MCF 10A (cell line): ENCODE results near the gene REEP2. TPM values are rescaled to one million over a fixed set of nuclear protein-coding genes. Genes with fewer than 3 reads are reported as not detected.

Experiments
- BruUV-seq: library from RNA; stranded (reverse); fragments of 400-500 nt; replicated peaks from 2 replicates; lab custom pipeline; 2021; lab: Mats Ljungman, UMichigan
- CTCF ChIA-PET: fragments of 300-600 bp; sonication (Branson Sonifier 250); formaldehyde crosslinking; extraction: SDS; loops from one replicate; lab custom pipeline; 2021; ENCODE audit warnings: antibody characterized with exemption, inconsistent platforms; lab: Yijun Ruan, JAX
- POLR2A ChIA-PET: fragments of 300-600, 350-650 bp; sonication (Branson Sonifier 250); formaldehyde crosslinking; extraction: SDS; loops from one replicate; lab custom pipeline; 2020; ENCODE audit warnings: antibody characterized with exemption, inconsistent platforms; lab: Yijun Ruan, JAX
- DNase-seq: peaks from one replicate; pipeline ENCODE4 v3.0.0-alpha.2; 2018; ENCODE audit not compliant: unreplicated experiment
- H3K27ac Mint-ChIP-seq: one replicate; pipeline ENCODE4 v1.8.0; 2022; ENCODE audit warnings: mild to moderate bottlenecking, low read depth, mixed read lengths; ENCODE audit not compliant: unreplicated experiment
- H3K27me3 Mint-ChIP-seq: one replicate; pipeline ENCODE4 v1.8.0; 2022; ENCODE audit warnings: mixed read lengths; ENCODE audit not compliant: insufficient read depth, unreplicated experiment
- H3K36me3 Mint-ChIP-seq: one replicate; pipeline ENCODE4 v1.8.0; 2022; ENCODE audit warnings: mild to moderate bottlenecking, moderate library complexity, mixed read lengths; ENCODE audit not compliant: insufficient read depth, unreplicated experiment
- H3K4me1 Mint-ChIP-seq: one replicate; pipeline ENCODE4 v1.8.0; 2022; ENCODE audit warnings: mixed read lengths; ENCODE audit not compliant: insufficient read depth, unreplicated experiment
- H3K4me3 Mint-ChIP-seq: one replicate; pipeline ENCODE4 v1.8.0; 2022; ENCODE audit warnings: mild to moderate bottlenecking, moderate library complexity, mixed read lengths; ENCODE audit not compliant: unreplicated experiment
- H3K9me3 Mint-ChIP-seq: one replicate; pipeline ENCODE4 v1.8.0; 2022; ENCODE audit warnings: mixed read lengths; ENCODE audit not compliant: unreplicated experiment
- CTCF ChIP-seq: fragments of 200-600 bp; IDR thresholded peaks from one replicate; pipeline ENCODE4 v1.8.0; 2022; ENCODE audit warnings: antibody characterized with exemption, mild to moderate bottlenecking; ENCODE audit not compliant: unreplicated experiment
- intact Hi-C: fragments of 100-400 bp; cut with micrococcal nuclease; formaldehyde crosslinking; loops from 2 replicates; pipeline ENCODE4 v1.14.1; 2022
- total RNA-seq: library from RNA; stranded (reverse); gene quantifications from 2 replicates; pipeline ENCODE4 v1.2.3, GENCODE V29; 2022

The REEP2 gene
- total RNA-seq, 1 experiment from 2014 or later, result 0.77 TPM

- H3K36me3 Mint-ChIP-seq, result no peaks in the 10 kb centered on the region
- H3K27ac Mint-ChIP-seq, result peak overlapping the region; percentile 44
- no peaks in the 10 kb centered on the region for H3K9me3 Mint-ChIP-seq
- H3K4me3 Mint-ChIP-seq, result no peak overlapping the region
- no peak for TF ChIP-seq CTCF
- CTCF ChIA-PET, result interaction anchor here (0.6 to 13.1 kb wide), 35 partner anchors 12 to 1636 kb away, joined by 3 to 278 read pairs (median 6); partner anchors contain the start of genes BRD8, EGR1, ETF1 and KDM3B
- intact Hi-C loops, result no loop called here
- POLR2A ChIA-PET, result interaction anchor here (0.6 to 5.6 kb wide), 13 partner anchors 12 to 228 kb away, joined by 3 to 42 read pairs (median 6); partner anchors contain the start of genes EGR1 and ETF1
- peaks cover 7% of the 10 kb centered on the region for H3K4me1 Mint-ChIP-seq
- peak; percentile 56 for DNase-seq
- H3K27me3 Mint-ChIP-seq, result no peaks in the 10 kb centered on the region
- no TSS peak for BruUV-seq
Measured at GRCh38 chr5:138448481-138449398, 9.9 kb downstream of the REEP2 start.

- peak; percentile 95 for DNase-seq
- Mint-ChIP-seq H3K9me3 (no peaks in the 10 kb centered on the region), H3K27me3 (no peaks in the 10 kb centered on the region), H3K36me3 (no peaks in the 10 kb centered on the region), H3K4me1 (peaks cover 7% of the 10 kb centered on the region), H3K27ac (no peak overlapping the region), H3K4me3 (no peak overlapping the region)
- CTCF ChIA-PET, result interaction anchor here (0.6 to 13.1 kb wide), 50 partner anchors 12 to 819 kb away, joined by 3 to 278 read pairs (median 5); partner anchors contain the start of genes BRD8, EGR1, ETF1 and KDM3B
- no TSS peak for BruUV-seq
- intact Hi-C loops, result loop anchor here (1.0 kb wide), 2 partner anchors 54 to 99 kb away; no protein-coding TSS in a partner anchor
- POLR2A ChIA-PET, result interaction anchor here (1.1 to 5.6 kb wide), 10 partner anchors 11 to 117 kb away, joined by 3 to 42 read pairs (median 8); partner anchors contain the start of genes EGR1 and ETF1
- peak; percentile 98 for TF ChIP-seq CTCF
Measured at GRCh38 chr5:138449501-138450239, 10.8 kb downstream of the REEP2 start.

- intact Hi-C loops, result loop anchor here (1.0 kb wide), 2 partner anchors 52 to 97 kb away; no protein-coding TSS in a partner anchor
- ChIA-PET POLR2A (interaction anchor here (1.4 to 5.6 kb wide), 3 partner anchors 14 to 97 kb away, joined by 4 to 42 read pairs (median 29); partner anchors contain the start of gene EGR1), CTCF (interaction anchor here (0.6 to 13.1 kb wide), 14 partner anchors 11 to 194 kb away, joined by 3 to 278 read pairs (median 6); partner anchors contain the start of genes EGR1 and REEP2)
- Mint-ChIP-seq H3K4me3 (no peak overlapping the region), H3K27me3 (no peaks in the 10 kb centered on the region), H3K4me1 (peaks cover 7% of the 10 kb centered on the region), H3K27ac (no peak overlapping the region), H3K36me3 (no peaks in the 10 kb centered on the region), H3K9me3 (no peaks in the 10 kb centered on the region)
- no peak for DNase-seq
- TF ChIP-seq CTCF, result no peak
- no TSS peak for BruUV-seq
Measured at GRCh38 chr5:138450971-138451370, 12.1 kb downstream of the REEP2 start.
